H9 (cell line): Measurements from ENCODE around the gene ANO10. TPM values are rescaled to one million over a fixed set of nuclear protein-coding genes. Genes with fewer than 3 reads are reported as not detected.

ENCODE experiments used
- DNase-seq: peaks from one replicate; pipeline ENCODE4 v3.0.0-alpha.2; 2017
- H2AFZ ChIP-seq: one replicate; pipeline ENCODE4 v1.6.1; 2013; ENCODE audit warnings: mild to moderate bottlenecking, low read length, control low read depth, moderate library complexity
- H2AK5ac ChIP-seq: 2 replicates; pipeline ENCODE4 v1.6.1; 2013; ENCODE audit warnings: low read length, control low read depth, mixed read lengths; ENCODE audit not compliant: insufficient read length
- H2BK120ac ChIP-seq: one replicate; pipeline ENCODE4 v1.6.1; 2013; ENCODE audit warnings: low read depth, mild to moderate bottlenecking, low read length, control low read depth, inconsistent platforms; ENCODE audit not compliant: poor library complexity, severe bottlenecking
- H2BK12ac ChIP-seq: 2 replicates; pipeline ENCODE4 v1.6.1; 2013; ENCODE audit warnings: low read length, control low read depth, mixed read lengths, low read depth; ENCODE audit not compliant: insufficient read length
- H2BK15ac ChIP-seq: 2 replicates; pipeline ENCODE4 v1.6.1; 2013; ENCODE audit warnings: low read depth, low read length, control low read depth
- H2BK20ac ChIP-seq: one replicate; pipeline ENCODE4 v1.6.1; 2013; ENCODE audit warnings: low read depth, mild to moderate bottlenecking, low read length, control low read depth, inconsistent platforms; ENCODE audit not compliant: poor library complexity, severe bottlenecking
- H2BK5ac ChIP-seq: 2 replicates; pipeline ENCODE4 v1.6.1; 2013; ENCODE audit warnings: low read length, control low read depth, mixed read lengths; ENCODE audit not compliant: insufficient read length
- H3K14ac ChIP-seq: 2 replicates; pipeline ENCODE4 v1.6.1; 2013; ENCODE audit warnings: low read length, control low read depth; ENCODE audit not compliant: insufficient read depth
- H3K18ac ChIP-seq: 2 replicates; pipeline ENCODE4 v1.6.1; 2013; ENCODE audit warnings: low read depth, mild to moderate bottlenecking, mixed read lengths, low read length, control low read depth; ENCODE audit not compliant: insufficient read length
- H3K23ac ChIP-seq: 2 replicates; pipeline ENCODE4 v1.6.1; 2013; ENCODE audit warnings: low read length, control low read depth, mixed read lengths, low read depth; ENCODE audit not compliant: insufficient read length
- H3K23me2 ChIP-seq: 2 replicates; pipeline ENCODE4 v1.6.1; 2013; ENCODE audit warnings: low read depth, mild to moderate bottlenecking, mixed read lengths, low read length, control low read depth; ENCODE audit not compliant: insufficient read length, poor library complexity, severe bottlenecking
- H3K27ac ChIP-seq: 2 replicates; pipeline ENCODE4 v1.5.1; 2013; ENCODE audit warnings: low read length, control low read depth, mixed read lengths, low read depth; ENCODE audit not compliant: insufficient read length
- H3K27me3 ChIP-seq: 2 replicates; pipeline ENCODE4 v1.6.1; 2013; ENCODE audit warnings: low read length, control low read depth, inconsistent platforms; ENCODE audit not compliant: insufficient read depth
- H3K4ac ChIP-seq: 2 replicates; pipeline ENCODE4 v1.6.1; 2013; ENCODE audit warnings: low read depth, mild to moderate bottlenecking, control low read depth, inconsistent platforms, low read length, moderate library complexity
- H3K4me1 ChIP-seq: 2 replicates; pipeline ENCODE4 v1.6.1; 2013; ENCODE audit warnings: low read length, control low read depth, inconsistent platforms; ENCODE audit not compliant: insufficient read depth
- H3K4me2 ChIP-seq: 2 replicates; pipeline ENCODE4 v1.6.1; 2013; ENCODE audit warnings: low read length, control low read depth, mixed read lengths; ENCODE audit not compliant: insufficient read length, insufficient read depth
- H3K56ac ChIP-seq: 2 replicates; pipeline ENCODE4 v1.6.1; 2013; ENCODE audit warnings: low read depth, mild to moderate bottlenecking, mixed read lengths, low read length, control low read depth; ENCODE audit not compliant: insufficient read length
- H3K79me1 ChIP-seq: 2 replicates; pipeline ENCODE4 v1.6.1; 2013; ENCODE audit warnings: low read depth, mild to moderate bottlenecking, moderate library complexity, low read length, control low read depth, inconsistent platforms; ENCODE audit not compliant: insufficient read depth, poor library complexity, severe bottlenecking
- H3K79me2 ChIP-seq: 2 replicates; pipeline ENCODE4 v1.6.1; 2013; ENCODE audit warnings: low read length, control low read depth, inconsistent platforms; ENCODE audit not compliant: insufficient read depth
- H3K9ac ChIP-seq: 2 replicates; pipeline ENCODE4 v1.6.1; 2013; ENCODE audit warnings: low read length, control low read depth, mixed read lengths; ENCODE audit not compliant: insufficient read length; ENCODE audit errors: extremely low read depth
- H3K9me3 ChIP-seq: one replicate; pipeline ENCODE4 v1.6.1; 2013; ENCODE audit warnings: low read depth, low read length, inconsistent platforms; ENCODE audit not compliant: control insufficient read depth
- H3T11ph ChIP-seq: one replicate; pipeline ENCODE4 v1.6.1; 2013; ENCODE audit warnings: mild to moderate bottlenecking, low read length, control low read depth, inconsistent platforms
- H4K20me1 ChIP-seq: one replicate; pipeline ENCODE4 v1.6.1; 2013; ENCODE audit not compliant: control insufficient read depth, insufficient read length, insufficient read depth
- H4K5ac ChIP-seq: 2 replicates; pipeline ENCODE4 v1.6.1; 2013; ENCODE audit warnings: low read depth, mild to moderate bottlenecking, mixed read lengths, low read length, control low read depth; ENCODE audit not compliant: insufficient read length
- H4K8ac ChIP-seq: replicated peaks from 2 replicates; pipeline ENCODE4 v1.6.1; 2013; ENCODE audit warnings: low read length, control low read depth, mixed read lengths, low read depth; ENCODE audit not compliant: insufficient read length
- H4K91ac ChIP-seq: 2 replicates; pipeline ENCODE4 v1.6.1; 2013; ENCODE audit warnings: low read depth, mild to moderate bottlenecking, moderate library complexity, mixed read lengths, low read length, control low read depth; ENCODE audit not compliant: insufficient read length
- H3K27ac Mint-ChIP-seq, 3 experiments: 2 replicates in 2 of 3; 3 replicates in 1 of 3; pipeline ENCODE4 v1.8.0; 2020 to 2021; ENCODE audit warnings: mixed read lengths in 3 of 3, mild to moderate bottlenecking in 1 of 3, moderate library complexity in 1 of 3
- H3K27me3 Mint-ChIP-seq: 2 replicates; pipeline ENCODE4 v1.8.0; 2021; ENCODE audit warnings: low read depth, mild to moderate bottlenecking, moderate library complexity, mixed read lengths
- H3K36me3 Mint-ChIP-seq, 3 experiments: 2 replicates in 2 of 3; 3 replicates in 1 of 3; pipeline ENCODE4 v1.8.0; 2020 to 2021; ENCODE audit warnings: low read depth in 3 of 3, mixed read lengths in 3 of 3; ENCODE audit not compliant: insufficient read depth in 1 of 3
- H3K4me1 Mint-ChIP-seq, 2 experiments: 2 replicates each; pipeline ENCODE4 v1.8.0; 2020; ENCODE audit warnings: mixed read lengths in 2 of 2
- H3K4me3 Mint-ChIP-seq, 2 experiments: 2 replicates in 1 of 2; 3 replicates in 1 of 2; pipeline ENCODE4 v1.8.0; 2020 to 2021; ENCODE audit warnings: mild to moderate bottlenecking in 2 of 2, mixed read lengths in 2 of 2, moderate library complexity in 1 of 2
- H3K9me3 Mint-ChIP-seq, 2 experiments: 2 replicates in 1 of 2; 3 replicates in 1 of 2; pipeline ENCODE4 v1.8.0; 2020; ENCODE audit warnings: mild to moderate bottlenecking in 2 of 2, mixed read lengths in 2 of 2, moderate library complexity in 1 of 2
- WGBS: extraction: QIAGEN DNeasy Blood & Tissue Kit; methylation state at CpG from one replicate; pipeline ENCODE4 v1.1.7; 2013; ENCODE audit warnings: missing lambda C conversion rate, low lambda C conversion rate, mixed read lengths; ENCODE audit not compliant: insufficient read length; ENCODE audit errors: extremely low coverage; 5-methylcytosine and 5-hydroxymethylcytosine counted together
- total RNA-seq: library from RNA; stranded (reverse); gene quantifications from 2 replicates; pipeline ENCODE4 v1.2.1, GENCODE V29; 2021
- TF ChIP-seq, protein P1 (sequence below): fragments of 200-600 bp; sonication (generic); conservative IDR thresholded peaks from 3 replicates; pipeline ENCODE4 v1.8.0; 2021; ENCODE audit warnings: antibody characterized with exemption, mild to moderate bottlenecking

Gene ANO10
- total RNA-seq, 1 experiment from 2014 or later: 38.7 TPM

- Histone ChIP-seq H3K27me3 (no peaks in the 10 kb centered on the region), H3K4me1 (peaks cover 7% of the 10 kb centered on the region; the same call in 1 of the 2 replicates), H4K91ac (no peak overlapping the region), H3K14ac (no peak overlapping the region), H3T11ph (no peak overlapping the region), H4K20me1 (no peaks in the 10 kb centered on the region), H3K4me2 (no peak overlapping the region), H2BK12ac (no peak overlapping the region), H2BK20ac (no peak overlapping the region), H3K79me2 (no peaks in the 10 kb centered on the region), H3K79me1 (no peaks in the 10 kb centered on the region), H4K8ac (no peak overlapping the region), H2AK5ac (no peak overlapping the region), H3K9ac (no peak overlapping the region), H3K4ac (no peak overlapping the region), H2BK15ac (no peak overlapping the region), H3K23ac (no peak overlapping the region), H3K27ac (no peak overlapping the region), H4K5ac (no peak overlapping the region), H2BK120ac (no peak overlapping the region), H2BK5ac (no peak overlapping the region), H3K56ac (no peak overlapping the region), H3K18ac (no peak overlapping the region), H2AFZ (no peak overlapping the region), H3K9me3 (no peaks in the 10 kb centered on the region), H3K23me2 (no peaks in the 10 kb centered on the region)
- H3K4me1 Mint-ChIP-seq: peaks cover 32 to 33% of the 10 kb centered on the region in 2 experiments
- H3K9me3 Mint-ChIP-seq: no peaks in the 10 kb centered on the region; a peak in 1 of 5 replicates
- TF ChIP-seq, protein P1, sequence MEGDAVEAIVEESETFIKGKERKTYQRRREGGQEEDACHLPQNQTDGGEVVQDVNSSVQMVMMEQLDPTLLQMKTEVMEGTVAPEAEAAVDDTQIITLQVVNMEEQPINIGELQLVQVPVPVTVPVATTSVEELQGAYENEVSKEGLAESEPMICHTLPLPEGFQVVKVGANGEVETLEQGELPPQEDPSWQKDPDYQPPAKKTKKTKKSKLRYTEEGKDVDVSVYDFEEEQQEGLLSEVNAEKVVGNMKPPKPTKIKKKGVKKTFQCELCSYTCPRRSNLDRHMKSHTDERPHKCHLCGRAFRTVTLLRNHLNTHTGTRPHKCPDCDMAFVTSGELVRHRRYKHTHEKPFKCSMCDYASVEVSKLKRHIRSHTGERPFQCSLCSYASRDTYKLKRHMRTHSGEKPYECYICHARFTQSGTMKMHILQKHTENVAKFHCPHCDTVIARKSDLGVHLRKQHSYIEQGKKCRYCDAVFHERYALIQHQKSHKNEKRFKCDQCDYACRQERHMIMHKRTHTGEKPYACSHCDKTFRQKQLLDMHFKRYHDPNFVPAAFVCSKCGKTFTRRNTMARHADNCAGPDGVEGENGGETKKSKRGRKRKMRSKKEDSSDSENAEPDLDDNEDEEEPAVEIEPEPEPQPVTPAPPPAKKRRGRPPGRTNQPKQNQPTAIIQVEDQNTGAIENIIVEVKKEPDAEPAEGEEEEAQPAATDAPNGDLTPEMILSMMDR: no peak
- H3K27ac Mint-ChIP-seq: no peak overlapping the region
- DNase-seq: no peak
- peaks cover 1% of the 10 kb centered on the region; the same call in 1 of the 2 replicates for H3K27me3 Mint-ChIP-seq
- WGBS: no CpG with 5 or more reads among the region's 8 CpGs
- no peak overlapping the region for H3K4me3 Mint-ChIP-seq
- peaks cover 5 to 21% (median 8%) of the 10 kb centered on the region in 3 experiments; a peak in 6 of 7 replicates for H3K36me3 Mint-ChIP-seq
Measured at GRCh38 chr3:43369404-43370292, 252.2 kb downstream of the ANO10 start.
